PC-3 (cell line): ENCODE results near the gene CASKIN2. TPM values are rescaled to one million over a fixed set of nuclear protein-coding genes. Genes with fewer than 3 reads are reported as not detected.

ENCODE experiments used
- ATAC-seq: fragments of 200-7000 bp; cut with Tn5 transposase; 2 replicates; pipeline ENCODE4 v1.9.1; 2020; ENCODE audit warnings: mild to moderate bottlenecking, moderate library complexity
- BruUV-seq: library from RNA; stranded (reverse); fragments of 400-500 nt; replicated peaks from 2 replicates; lab custom pipeline; 2021; lab: Mats Ljungman, UMichigan
- CTCF ChIA-PET: fragments of 300-600 bp; sonication (Branson Sonifier 250); formaldehyde crosslinking; loops from one replicate; lab custom pipeline; 2022; ENCODE audit warnings: antibody characterized with exemption; lab: Charles Lee
- POLR2A ChIA-PET: fragments of 300-600 bp; sonication (Branson Sonifier 250); formaldehyde crosslinking; loops from one replicate; lab custom pipeline; 2022; ENCODE audit warnings: antibody characterized with exemption; ENCODE audit not compliant: unreplicated experiment; lab: Charles Lee
- DNase-seq: peaks from one replicate; pipeline ENCODE4 v3.0.0-alpha.2; 2015
- H2AFZ ChIP-seq: fragments of 300-600 bp; sonication (generic); 2 replicates; pipeline ENCODE4 v1.6.0; 2016; ENCODE audit warnings: antibody characterized with exemption, low read length
- H3F3A ChIP-seq: fragments of 300-600 bp; sonication (generic); one replicate; pipeline ENCODE4 v1.6.0; 2017; ENCODE audit warnings: antibody characterized with exemption, low read length, control low read depth, mild to moderate bottlenecking; ENCODE audit not compliant: unreplicated experiment
- H3K27ac ChIP-seq: fragments of 300-600 bp; sonication (generic); 2 replicates; pipeline ENCODE4 v1.5.1; 2016; ENCODE audit warnings: mild to moderate bottlenecking, low read length
- H3K27me3 ChIP-seq: fragments of 300-600 bp; sonication (generic); 2 replicates; pipeline ENCODE4 v1.6.1; 2016; ENCODE audit warnings: low read length, mixed read lengths
- H3K36me3 ChIP-seq: fragments of 300-600 bp; sonication (generic); 2 replicates; pipeline ENCODE4 v1.6.1; 2016; ENCODE audit warnings: low read depth, mixed run types, low read length, mixed read lengths
- H3K4me1 ChIP-seq: fragments of 300-600 bp; sonication (generic); 2 replicates; pipeline ENCODE4 v1.5.1; 2016; ENCODE audit warnings: low read length; ENCODE audit not compliant: insufficient read depth
- H3K4me2 ChIP-seq: fragments of 300-600 bp; sonication (generic); 2 replicates; pipeline ENCODE4 v1.6.0; 2016; ENCODE audit warnings: low read length
- H3K4me3 ChIP-seq: fragments of 300-600 bp; sonication (generic); 2 replicates; pipeline ENCODE4 v1.5.1; 2016; ENCODE audit warnings: mild to moderate bottlenecking, low read length, mixed read lengths
- H3K79me2 ChIP-seq: fragments of 300-600 bp; sonication (generic); 2 replicates; pipeline ENCODE4 v1.6.1; 2017; ENCODE audit warnings: low read length, mixed read lengths
- H3K9ac ChIP-seq: fragments of 300-600 bp; sonication (generic); 2 replicates; pipeline ENCODE4 v1.6.0; 2016; ENCODE audit warnings: mild to moderate bottlenecking, low read length
- H3K9me2 ChIP-seq: fragments of 300-600 bp; sonication (generic); replicated peaks from 2 replicates; pipeline ENCODE4 v1.6.1; 2016; ENCODE audit warnings: mixed run types, low read length, mixed read lengths
- H3K9me3 ChIP-seq: fragments of 300-600 bp; sonication (generic); 2 replicates; pipeline ENCODE4 v1.6.1; 2016; ENCODE audit warnings: low read length, mixed read lengths
- H4K20me1 ChIP-seq: fragments of 300-600 bp; sonication (generic); 2 replicates; pipeline ENCODE4 v1.6.1; 2016; ENCODE audit warnings: low read length, mixed read lengths
- CTCF ChIP-seq: fragments of 300-600 bp; sonication (generic); conservative IDR thresholded peaks from 2 replicates; pipeline ENCODE4 v1.5.1; 2017; ENCODE audit warnings: antibody characterized with exemption, low read depth, mild to moderate bottlenecking, low read length
- EZH2 ChIP-seq: fragments of 300-600 bp; sonication (generic); IDR thresholded peaks from one replicate; pipeline ENCODE4 v1.6.1; 2017; ENCODE audit warnings: antibody characterized with exemption, mild to moderate bottlenecking, low read length; ENCODE audit not compliant: unreplicated experiment
- EZH2phosphoT487 ChIP-seq: fragments of 300-600 bp; sonication (generic); IDR thresholded peaks from 2 replicates; pipeline ENCODE4 v1.6.1; 2018; ENCODE audit warnings: mild to moderate bottlenecking, antibody characterized with exemption, low read length, borderline replicate concordance
- intact Hi-C: fragments of 100-400 bp; cut with micrococcal nuclease; formaldehyde crosslinking; loops from 2 replicates; pipeline ENCODE4 v1.9.0; 2023
- total RNA-seq: library from RNA; depleted of rRNA; stranded (reverse); fragments of >200 nt; gene quantifications from 2 replicates; pipeline ENCODE4 v1.2.3, GENCODE V29; 2014

CASKIN2 gene
- total RNA-seq, 1 experiment from 2014 or later = 22.0 TPM

- no peak overlapping the region for H3K9ac ChIP-seq
- no peaks in the 10 kb centered on the region for H3K9me2 ChIP-seq
- ChIA-PET POLR2A (no interaction called here), CTCF (interaction anchor here (0.5 kb wide), 1 partner anchor 95 kb away, joined by 3 read pairs; no protein-coding TSS in a partner anchor)
- no peaks in the 10 kb centered on the region for H3K27me3 ChIP-seq
- H3K79me2 ChIP-seq = peaks cover 7% of the 10 kb centered on the region; the same call in 1 of the 2 replicates
- H3K9me3 ChIP-seq = no peaks in the 10 kb centered on the region
- H3K4me3 ChIP-seq = no peak overlapping the region
- no peak for TF ChIP-seq EZH2
- TF ChIP-seq CTCF = no peak
- peaks cover 7% of the 10 kb centered on the region for H4K20me1 ChIP-seq
- DNase-seq (no peak), ATAC-seq (no peak)
- H3K27ac ChIP-seq = no peak overlapping the region
- H3K4me2 ChIP-seq = no peak overlapping the region
- intact Hi-C loops = no loop called here
- BruUV-seq = no TSS peak
- no peaks in the 10 kb centered on the region for H3F3A ChIP-seq
- H2AFZ ChIP-seq = no peak overlapping the region
- no peaks in the 10 kb centered on the region for H3K4me1 ChIP-seq
- peaks cover 18% of the 10 kb centered on the region; the same call in 1 of the 2 replicates for H3K36me3 ChIP-seq
Measured at GRCh38 chr17:75505640-75506039, 9.7 kb downstream of the CASKIN2 start.

- no TSS peak for BruUV-seq
- Histone ChIP-seq H2AFZ (no peak overlapping the region), H3K27ac (no peak overlapping the region), H4K20me1 (peaks cover 7% of the 10 kb centered on the region), H3K4me2 (no peak overlapping the region), H3K4me1 (no peaks in the 10 kb centered on the region), H3K4me3 (no peak overlapping the region), H3K27me3 (no peaks in the 10 kb centered on the region), H3K79me2 (peaks cover 7% of the 10 kb centered on the region; the same call in 1 of the 2 replicates), H3K9me2 (no peaks in the 10 kb centered on the region), H3K36me3 (peaks cover 22% of the 10 kb centered on the region; the same call in 1 of the 2 replicates), H3F3A (no peaks in the 10 kb centered on the region), H3K9me3 (no peaks in the 10 kb centered on the region), H3K9ac (no peak overlapping the region)
- POLR2A ChIA-PET = no interaction called here
- TF ChIP-seq EZH2phosphoT487 (no peak), EZH2 (no peak), CTCF (no peak)
- ATAC-seq (no peak), DNase-seq (no peak)
- CTCF ChIA-PET = interaction anchor here (0.5 to 0.6 kb wide), 2 partner anchors 95 to 129 kb away, joined by 3 read pairs; no protein-coding TSS in a partner anchor
- intact Hi-C loops = no loop called here
Measured at GRCh38 chr17:75505152-75505409, 10.3 kb downstream of the CASKIN2 start.

GRCh38 chr17:75504347-75505151 is 10.8 kb downstream of the CASKIN2 start:
- TF ChIP-seq EZH2phosphoT487 (no peak), CTCF (peak; percentile 85)
- Histone ChIP-seq H3K9me2 (no peaks in the 10 kb centered on the region), H3K9ac (no peak overlapping the region), H3F3A (no peaks in the 10 kb centered on the region), H3K4me2 (no peak overlapping the region), H3K9me3 (no peaks in the 10 kb centered on the region), H3K27ac (no peak overlapping the region), H3K79me2 (0 out of 2 replicates have a peak, but pooled peaks cover 6% of the 10 kb centered on the region), H3K4me3 (no peak overlapping the region), H4K20me1 (peaks cover 7% of the 10 kb centered on the region), H3K4me1 (no peaks in the 10 kb centered on the region), H3K27me3 (no peaks in the 10 kb centered on the region), H3K36me3 (peaks cover 28% of the 10 kb centered on the region; the same call in 1 of the 2 replicates), H2AFZ (no peak overlapping the region)
- CTCF ChIA-PET = interaction anchor here (0.6 kb wide), 1 partner anchor 129 kb away, joined by 3 read pairs; no protein-coding TSS in a partner anchor
- intact Hi-C loops = no loop called here
- peak; percentile 67 for ATAC-seq
- POLR2A ChIA-PET = no interaction called here
- no TSS peak for BruUV-seq
- peak; percentile 65 for DNase-seq
